ENCODE results near the gene HYDIN. TPM values are rescaled to one million over a fixed set of nuclear protein-coding genes. Genes with fewer than 3 reads are reported as not detected.
"Not testable (repeated sequence)": the region's sequence is repeated elsewhere in the genome, so short reads cannot be mapped to it uniquely, and the experiment has no call there.

HYDIN gene
- polyA plus RNA-seq, 2 donors: 0.02 to 0.20 TPM

DNA sequence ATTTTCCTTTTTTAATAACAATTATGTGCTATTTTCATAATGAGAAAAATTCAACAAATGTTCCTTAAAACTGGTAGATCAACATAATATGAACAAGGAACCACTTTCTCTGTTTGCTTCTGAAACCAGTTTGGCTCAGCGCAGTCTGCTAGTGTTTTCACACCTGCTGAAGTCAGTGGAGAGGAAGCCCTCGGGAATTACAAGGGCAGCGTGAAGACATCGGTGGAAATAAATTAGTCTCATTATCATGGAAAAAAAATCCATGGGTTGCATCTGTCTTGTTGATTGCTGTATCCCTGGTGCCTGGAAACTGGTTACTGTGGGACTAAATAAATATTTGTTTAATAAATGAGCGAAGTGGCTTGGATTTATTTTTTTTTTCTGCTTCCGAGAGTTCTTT is 245.8 kb downstream of the HYDIN start:
- 27 to 35% methylated on average over 3 to 5 of the region's 6 CpGs for WGBS, 2 donors
- H3K36me3 ChIP-seq (ENCODE audit: control insufficient read depth in 2 of 2, insufficient read depth in 2 of 2, low read length in 1 of 2): not testable (repeated sequence)

GRCh38 chr16:70968332-70968731 is 262.2 kb downstream of the HYDIN start:
- not testable (repeated sequence) for H3K4me1 ChIP-seq (ENCODE audit: control insufficient read depth in 2 of 2, insufficient read depth in 2 of 2, low read length in 1 of 2); H3K4me3 ChIP-seq (ENCODE audit: low read depth in 1 of 2, low read length in 2 of 2); H3K36me3 ChIP-seq (ENCODE audit: control insufficient read depth in 2 of 2, insufficient read depth in 2 of 2, low read length in 1 of 2); H3K27ac ChIP-seq (ENCODE audit: low read depth in 2 of 2, low read length in 1 of 2); H3K9me3 ChIP-seq (ENCODE audit: control insufficient read depth in 2 of 2, insufficient read depth in 1 of 2, low read depth in 1 of 2, low read length in 1 of 2); H3K27me3 ChIP-seq (ENCODE audit: control insufficient read depth in 1 of 2, insufficient read depth in 2 of 2, low read length in 2 of 2)
- 82 to 86% methylated on average over 1 of the region's 3 CpGs for WGBS, 2 donors

More for the DNA sequence above, 245.8 kb downstream of the HYDIN start:
- H3K27ac ChIP-seq (ENCODE audit: low read depth in 2 of 2, low read length in 1 of 2); H3K4me3 ChIP-seq (ENCODE audit: low read depth in 1 of 2, low read length in 2 of 2); H3K27me3 ChIP-seq (ENCODE audit: control insufficient read depth in 1 of 2, insufficient read depth in 2 of 2, low read length in 2 of 2); H3K9me3 ChIP-seq (ENCODE audit: control insufficient read depth in 2 of 2, insufficient read depth in 1 of 2, low read depth in 1 of 2, low read length in 1 of 2); H3K4me1 ChIP-seq (ENCODE audit: control insufficient read depth in 2 of 2, insufficient read depth in 2 of 2, low read length in 1 of 2): not testable (repeated sequence)

DNA sequence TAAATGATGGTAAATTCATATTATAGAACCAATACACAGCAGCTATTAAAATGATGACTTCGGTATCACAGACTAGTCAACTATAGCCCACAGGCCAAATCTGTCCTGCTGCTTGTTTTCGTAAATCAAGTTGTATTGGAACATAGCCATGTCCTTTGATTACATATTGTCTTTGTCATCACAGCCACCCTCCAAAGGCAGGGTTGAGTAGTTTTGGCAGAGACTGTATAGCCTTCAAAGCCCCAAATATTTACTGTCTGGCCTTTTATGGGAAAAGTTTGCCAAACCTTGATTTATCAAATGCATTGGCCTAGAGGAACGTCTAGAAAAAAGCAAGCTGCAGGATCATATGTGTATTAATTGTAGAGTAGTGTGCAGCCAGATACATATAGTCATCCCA is 270.4 kb downstream of the HYDIN start:
- not testable (repeated sequence) for H3K36me3 ChIP-seq (ENCODE audit: control insufficient read depth in 2 of 2, insufficient read depth in 2 of 2, low read length in 1 of 2); H3K4me1 ChIP-seq (ENCODE audit: control insufficient read depth in 2 of 2, insufficient read depth in 2 of 2, low read length in 1 of 2); H3K9me3 ChIP-seq (ENCODE audit: control insufficient read depth in 2 of 2, insufficient read depth in 1 of 2, low read depth in 1 of 2, low read length in 1 of 2); H3K4me3 ChIP-seq (ENCODE audit: low read depth in 1 of 2, low read length in 2 of 2); H3K27ac ChIP-seq (ENCODE audit: low read depth in 2 of 2, low read length in 1 of 2); H3K27me3 ChIP-seq (ENCODE audit: control insufficient read depth in 1 of 2, insufficient read depth in 2 of 2, low read length in 2 of 2)
- WGBS, 2 donors: 35 to 50% methylated on average over 1 to 2 of the region's 3 CpGs

DNA sequence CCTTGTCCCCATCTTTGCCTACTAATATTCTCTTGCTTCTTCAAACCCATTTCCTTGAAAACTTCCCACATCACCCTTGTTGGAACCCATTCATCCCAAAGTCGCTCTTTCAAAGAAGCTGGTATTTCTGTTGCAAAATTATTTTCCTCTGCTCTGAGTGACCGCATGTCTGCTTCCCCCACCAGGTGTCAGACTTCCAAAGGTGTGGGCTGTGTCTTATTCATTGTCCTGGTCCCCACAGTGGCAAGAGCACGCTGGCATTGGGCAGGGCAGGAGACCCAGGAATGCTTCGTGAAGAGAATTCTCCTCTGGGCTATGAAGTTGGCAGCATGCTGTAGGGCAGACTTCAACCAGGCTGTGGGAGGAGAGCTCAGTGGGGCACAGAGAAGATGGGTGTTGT is 275.6 kb downstream of the HYDIN start:
- H3K27ac ChIP-seq (ENCODE audit: low read depth in 2 of 2, low read length in 1 of 2); H3K9me3 ChIP-seq (ENCODE audit: control insufficient read depth in 2 of 2, insufficient read depth in 1 of 2, low read depth in 1 of 2, low read length in 1 of 2); H3K4me1 ChIP-seq (ENCODE audit: control insufficient read depth in 2 of 2, insufficient read depth in 2 of 2, low read length in 1 of 2); H3K36me3 ChIP-seq (ENCODE audit: control insufficient read depth in 2 of 2, insufficient read depth in 2 of 2, low read length in 1 of 2); H3K27me3 ChIP-seq (ENCODE audit: control insufficient read depth in 1 of 2, insufficient read depth in 2 of 2, low read length in 2 of 2); H3K4me3 ChIP-seq (ENCODE audit: low read depth in 1 of 2, low read length in 2 of 2): not testable (repeated sequence)
- WGBS, 2 donors: 82 to 85% methylated on average over 2 to 3 of the region's 4 CpGs

- WGBS, 2 donors: no CpG with 5 or more reads among the region's 5 CpGs
Measured at GRCh38 chr16:70953824-70954223, 276.7 kb downstream of the HYDIN start.

DNA sequence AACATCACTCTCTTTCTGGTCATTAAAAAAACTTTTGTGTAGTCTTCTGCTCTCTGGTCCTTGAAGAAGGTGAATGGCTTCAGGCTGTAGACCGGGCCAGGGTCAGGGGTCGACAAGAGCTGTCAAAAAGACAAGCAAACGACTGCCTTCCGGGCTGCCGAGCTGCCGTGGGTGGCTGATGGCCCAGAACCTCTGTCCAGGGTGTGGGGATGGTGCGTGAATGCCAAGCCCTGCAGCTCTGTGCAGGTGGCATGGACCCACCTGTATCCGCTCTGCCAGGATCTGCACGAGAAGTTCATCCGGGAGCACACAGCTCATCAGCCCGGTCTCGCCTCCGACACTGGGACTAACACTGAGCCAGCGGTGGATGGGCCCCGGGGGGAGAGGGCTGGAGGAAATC is 287.0 kb downstream of the HYDIN start:
- not testable (repeated sequence) for H3K27ac ChIP-seq (ENCODE audit: low read depth in 2 of 2, low read length in 1 of 2); H3K9me3 ChIP-seq (ENCODE audit: control insufficient read depth in 2 of 2, insufficient read depth in 1 of 2, low read depth in 1 of 2, low read length in 1 of 2); H3K4me3 ChIP-seq (ENCODE audit: low read depth in 1 of 2, low read length in 2 of 2); H3K4me1 ChIP-seq (ENCODE audit: control insufficient read depth in 2 of 2, insufficient read depth in 2 of 2, low read length in 1 of 2); H3K36me3 ChIP-seq (ENCODE audit: control insufficient read depth in 2 of 2, insufficient read depth in 2 of 2, low read length in 1 of 2); H3K27me3 ChIP-seq (ENCODE audit: control insufficient read depth in 1 of 2, insufficient read depth in 2 of 2, low read length in 2 of 2)
- 51 to 61% methylated on average over 15 of the region's 15 CpGs for WGBS, 2 donors

More at GRCh38 chr16:70953824-70954223, 276.7 kb downstream of the HYDIN start:
- H3K36me3 ChIP-seq (ENCODE audit: control insufficient read depth in 2 of 2, insufficient read depth in 2 of 2, low read length in 1 of 2); H3K27ac ChIP-seq (ENCODE audit: low read depth in 2 of 2, low read length in 1 of 2); H3K9me3 ChIP-seq (ENCODE audit: control insufficient read depth in 2 of 2, insufficient read depth in 1 of 2, low read depth in 1 of 2, low read length in 1 of 2); H3K27me3 ChIP-seq (ENCODE audit: control insufficient read depth in 1 of 2, insufficient read depth in 2 of 2, low read length in 2 of 2); H3K4me3 ChIP-seq (ENCODE audit: low read depth in 1 of 2, low read length in 2 of 2); H3K4me1 ChIP-seq (ENCODE audit: control insufficient read depth in 2 of 2, insufficient read depth in 2 of 2, low read length in 1 of 2): not testable (repeated sequence)

DNA sequence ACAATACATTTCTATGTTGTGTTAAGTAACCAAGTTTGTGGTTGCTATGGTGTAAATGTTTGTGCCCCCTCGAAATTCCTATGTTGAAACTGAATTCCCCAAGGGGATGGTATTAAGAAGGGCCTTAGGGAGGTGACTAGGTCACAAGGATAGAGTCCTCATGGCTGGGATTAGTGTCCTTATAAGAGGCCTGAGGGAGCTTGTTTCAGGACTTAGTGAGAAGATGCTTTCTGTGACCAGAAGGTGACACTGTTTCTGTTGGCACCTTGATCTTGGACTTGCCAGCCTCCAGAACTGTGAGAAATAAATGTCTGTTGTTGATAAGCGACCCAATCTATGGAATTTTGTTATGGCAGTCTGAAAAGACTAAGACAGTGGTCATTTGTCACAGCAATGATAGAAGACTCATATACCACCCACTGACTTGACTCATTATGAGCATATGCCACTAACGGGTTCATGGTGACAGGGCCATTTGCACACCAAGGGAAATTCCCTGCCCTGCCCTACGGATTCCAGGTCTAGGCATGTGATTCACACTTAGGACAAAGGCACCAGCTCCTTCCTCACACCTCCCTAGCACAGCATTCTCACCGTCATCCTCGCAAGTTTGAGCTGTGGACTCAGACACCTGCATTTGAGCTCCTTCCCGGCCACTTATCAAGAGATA is 290.7 kb downstream of the HYDIN start:
- WGBS, 2 donors: 60 to 65% methylated on average over 3 of the region's 7 CpGs
- not testable (repeated sequence) for H3K4me1 ChIP-seq (ENCODE audit: control insufficient read depth in 2 of 2, insufficient read depth in 2 of 2, low read length in 1 of 2); H3K27ac ChIP-seq (ENCODE audit: low read depth in 2 of 2, low read length in 1 of 2); H3K9me3 ChIP-seq (ENCODE audit: control insufficient read depth in 2 of 2, insufficient read depth in 1 of 2, low read depth in 1 of 2, low read length in 1 of 2); H3K4me3 ChIP-seq (ENCODE audit: low read depth in 1 of 2, low read length in 2 of 2); H3K27me3 ChIP-seq (ENCODE audit: control insufficient read depth in 1 of 2, insufficient read depth in 2 of 2, low read length in 2 of 2); H3K36me3 ChIP-seq (ENCODE audit: control insufficient read depth in 2 of 2, insufficient read depth in 2 of 2, low read length in 1 of 2)

DNA sequence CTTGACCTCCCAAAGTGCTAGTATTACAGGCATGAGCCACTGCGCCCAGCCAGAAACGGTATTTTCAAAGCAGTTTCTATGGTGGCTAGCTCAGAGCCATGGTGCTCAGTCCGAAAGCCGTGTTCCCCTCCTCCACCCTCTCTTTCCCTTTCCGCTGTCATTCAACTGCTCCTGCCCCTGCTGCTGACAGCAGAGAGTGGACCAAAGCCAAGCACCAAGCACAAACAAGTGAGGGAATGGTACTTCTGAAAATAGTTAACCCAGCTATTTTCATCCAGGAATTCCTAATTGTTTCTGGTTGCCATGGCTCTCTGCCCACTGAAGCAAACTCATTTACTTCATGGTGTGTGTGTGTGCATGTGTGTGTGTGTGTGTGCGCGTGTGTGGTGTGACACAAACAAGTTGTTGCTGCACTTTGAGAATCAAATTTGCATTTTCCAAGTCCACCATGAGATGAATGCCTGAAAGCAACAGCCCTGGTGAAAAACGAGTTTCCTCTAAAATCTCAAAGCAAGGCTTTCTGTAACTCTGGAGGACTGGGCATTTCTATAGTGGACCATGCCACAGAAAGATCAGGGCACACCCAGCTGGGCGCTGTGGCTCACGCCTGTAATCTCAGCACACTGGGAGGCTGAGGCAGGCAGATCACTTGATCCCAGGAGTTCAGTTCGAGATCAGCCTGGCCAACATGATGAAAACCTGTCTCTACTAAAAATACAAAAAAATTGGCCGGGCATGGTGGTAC is 293.6 kb downstream of the HYDIN start:
- not testable (repeated sequence) for H3K4me3 ChIP-seq (ENCODE audit: low read depth in 1 of 2, low read length in 2 of 2); H3K4me1 ChIP-seq (ENCODE audit: control insufficient read depth in 2 of 2, insufficient read depth in 2 of 2, low read length in 1 of 2); H3K27ac ChIP-seq (ENCODE audit: low read depth in 2 of 2, low read length in 1 of 2); H3K36me3 ChIP-seq (ENCODE audit: control insufficient read depth in 2 of 2, insufficient read depth in 2 of 2, low read length in 1 of 2); H3K27me3 ChIP-seq (ENCODE audit: control insufficient read depth in 1 of 2, insufficient read depth in 2 of 2, low read length in 2 of 2); H3K9me3 ChIP-seq (ENCODE audit: control insufficient read depth in 2 of 2, insufficient read depth in 1 of 2, low read depth in 1 of 2, low read length in 1 of 2)
- WGBS, 2 donors: 42 to 52% methylated on average over 7 to 9 of the region's 12 CpGs

DNA sequence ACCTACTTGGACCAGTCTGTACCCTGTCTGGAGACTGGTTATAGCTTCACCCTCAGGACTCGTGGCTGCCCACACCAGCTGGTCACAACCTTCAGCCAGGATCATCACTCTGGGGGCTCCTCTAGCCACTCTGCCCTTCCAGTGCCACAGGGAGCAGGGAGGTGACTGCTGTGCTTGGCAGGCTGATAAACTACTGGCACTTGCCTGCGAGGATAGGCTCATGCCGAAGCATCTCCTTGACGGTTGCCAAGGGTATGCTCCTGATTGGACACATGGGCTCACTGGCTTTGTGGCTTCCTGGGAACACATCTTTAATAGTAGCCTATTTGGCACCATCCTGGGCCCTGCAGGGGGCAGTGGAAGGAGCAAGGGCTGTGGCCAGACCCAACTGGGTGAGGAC is 295.2 kb downstream of the HYDIN start:
- not testable (repeated sequence) for H3K36me3 ChIP-seq (ENCODE audit: control insufficient read depth in 2 of 2, insufficient read depth in 2 of 2, low read length in 1 of 2); H3K9me3 ChIP-seq (ENCODE audit: control insufficient read depth in 2 of 2, insufficient read depth in 1 of 2, low read depth in 1 of 2, low read length in 1 of 2)
- 50% methylated on average over 1 of the region's 4 CpGs; no CpG with 5 or more reads in 1 of the 2 donors for WGBS, 2 donors

DNA sequence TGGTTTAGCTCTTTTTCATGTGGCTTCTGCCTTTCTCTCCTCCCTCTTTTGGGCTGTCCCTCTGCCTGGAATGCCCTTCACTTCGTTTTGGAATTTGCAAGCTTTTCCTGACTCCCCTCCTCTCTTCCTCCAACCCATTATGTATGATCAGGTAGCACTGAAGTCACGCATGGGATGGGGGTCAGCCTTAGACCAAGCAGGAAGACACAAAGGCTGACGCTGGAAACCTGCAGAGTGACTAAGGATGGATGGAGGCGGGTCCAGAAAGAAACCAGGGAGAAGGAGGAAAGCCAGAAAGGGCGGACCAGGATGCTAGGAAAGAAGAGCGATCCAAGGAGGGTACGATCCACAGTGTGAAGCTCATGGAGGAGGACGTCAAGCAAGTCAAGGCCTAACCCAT is 296.8 kb downstream of the HYDIN start:
- H3K9me3 ChIP-seq (ENCODE audit: control insufficient read depth in 2 of 2, insufficient read depth in 1 of 2, low read depth in 1 of 2, low read length in 1 of 2); H3K4me3 ChIP-seq (ENCODE audit: low read depth in 1 of 2, low read length in 2 of 2); H3K36me3 ChIP-seq (ENCODE audit: control insufficient read depth in 2 of 2, insufficient read depth in 2 of 2, low read length in 1 of 2); H3K4me1 ChIP-seq (ENCODE audit: control insufficient read depth in 2 of 2, insufficient read depth in 2 of 2, low read length in 1 of 2); H3K27ac ChIP-seq (ENCODE audit: low read depth in 2 of 2, low read length in 1 of 2); H3K27me3 ChIP-seq (ENCODE audit: control insufficient read depth in 1 of 2, insufficient read depth in 2 of 2, low read length in 2 of 2): not testable (repeated sequence)
- WGBS, 2 donors: 81 to 83% methylated on average over 8 of the region's 8 CpGs

More for the DNA sequence above, 295.2 kb downstream of the HYDIN start:
- not testable (repeated sequence) for H3K27me3 ChIP-seq (ENCODE audit: control insufficient read depth in 1 of 2, insufficient read depth in 2 of 2, low read length in 2 of 2); H3K4me3 ChIP-seq (ENCODE audit: low read depth in 1 of 2, low read length in 2 of 2); H3K27ac ChIP-seq (ENCODE audit: low read depth in 2 of 2, low read length in 1 of 2); H3K4me1 ChIP-seq (ENCODE audit: control insufficient read depth in 2 of 2, insufficient read depth in 2 of 2, low read length in 1 of 2)

Measured in esophagus (tissue), 2 donors.